Endothelial cell of umbilical vein (primary cell): Measurements from ENCODE around the gene DLG1. TPM values are rescaled to one million over a fixed set of nuclear protein-coding genes. Genes with fewer than 3 reads are reported as not detected.
"Not testable (repeated sequence)": the region's sequence is repeated elsewhere in the genome, so short reads cannot be mapped to it uniquely, and the experiment has no call there.

Source experiments
- BruUV-seq: library from RNA; stranded (reverse); fragments of 400-500 nt; replicated peaks from 2 replicates; lab custom pipeline; 2021; lab: Mats Ljungman, UMichigan
- CTCF ChIA-PET: fragments of 300-600, 350-600 bp; sonication (Branson Sonifier 250); formaldehyde crosslinking; loops from one replicate; lab custom pipeline; 2021; ENCODE audit warnings: antibody characterized with exemption, inconsistent platforms; lab: Charles Lee
- POLR2A ChIA-PET: fragments of 300-600, 350-600 bp; sonication (Branson Sonifier 250); formaldehyde crosslinking; loops from one replicate; lab custom pipeline; 2021; ENCODE audit warnings: antibody characterized with exemption, inconsistent platforms; lab: Charles Lee
- DNase-seq: peaks from one replicate; pipeline ENCODE4 v3.0.0-alpha.2; 2011; ENCODE audit warnings: low read depth, low spot score
- FAIRE-seq: peaks from 2 replicates; lab custom pipeline; 2011; peaks lifted over from hg19 to GRCh38; lab: Jason Lieb, UNC
- H2AFZ ChIP-seq: 2 replicates; pipeline ENCODE4 v1.6.0; 2012; ENCODE audit warnings: low read depth, low read length, control low read depth, inconsistent platforms
- H3K27ac ChIP-seq: 2 replicates; pipeline ENCODE4 v1.5.1; 2011; ENCODE audit warnings: low read depth, mild to moderate bottlenecking, control low read depth, low read length, moderate library complexity; ENCODE audit not compliant: insufficient read depth
- H3K27me3 ChIP-seq, 2 experiments: 2 replicates each; pipeline versions ENCODE4 v1.6.0 to v1.6.1; 2011; ENCODE audit warnings: low read length in 2 of 2, mixed read lengths in 1 of 2; ENCODE audit not compliant: control insufficient read depth in 2 of 2, insufficient read depth in 2 of 2
- H3K36me3 ChIP-seq, 2 experiments: 2 replicates in 1 of 2; 3 replicates in 1 of 2; pipeline ENCODE4 v1.5.1; 2011; ENCODE audit warnings: low read length in 2 of 2, mild to moderate bottlenecking in 1 of 2, moderate library complexity in 1 of 2; ENCODE audit not compliant: control insufficient read depth in 2 of 2, insufficient read depth in 2 of 2; ENCODE audit errors: extremely low read depth in 1 of 2
- H3K4me1 ChIP-seq: 3 replicates; pipeline ENCODE4 v1.5.1; 2011; ENCODE audit warnings: mild to moderate bottlenecking, low read length; ENCODE audit not compliant: control insufficient read depth, insufficient read depth; ENCODE audit errors: extremely low read depth
- H3K4me2 ChIP-seq: 2 replicates; pipeline ENCODE4 v1.6.1; 2011; ENCODE audit warnings: low read length, control low read depth, mixed read lengths; ENCODE audit not compliant: insufficient read depth
- H3K4me3 ChIP-seq, 3 experiments: fragments of 200-600 bp in 1 of 3; sonication (generic), shearing (Covaris generic) in 1 of 3; replicated peaks in 1 of 3; 2 replicates each; pipeline ENCODE4 v1.5.1; 2011 to 2016; ENCODE audit warnings: control low read depth in 3 of 3, low read length in 3 of 3, mild to moderate bottlenecking in 2 of 3, inconsistent platforms in 1 of 3, low read depth in 1 of 3, moderate library complexity in 1 of 3; ENCODE audit not compliant: insufficient read depth in 1 of 3
- H3K79me2 ChIP-seq: 2 replicates; pipeline ENCODE4 v1.6.0; 2012; ENCODE audit warnings: low read length, inconsistent platforms; ENCODE audit not compliant: control insufficient read depth, insufficient read depth
- H3K9ac ChIP-seq: replicated peaks from 2 replicates; pipeline ENCODE3; 2011; ENCODE audit warnings: low read length, control low read depth; ENCODE audit not compliant: insufficient read depth; ENCODE audit errors: extremely low read depth
- H3K9me1 ChIP-seq: replicated peaks from 3 replicates; pipeline ENCODE4 v1.6.0; 2011; ENCODE audit warnings: mild to moderate bottlenecking, low read length; ENCODE audit not compliant: control insufficient read depth, insufficient read depth; ENCODE audit errors: extremely low read depth
- H3K9me3 ChIP-seq: replicated peaks from 2 replicates; pipeline ENCODE4 v1.5.1; 2012; ENCODE audit warnings: low read length, inconsistent platforms; ENCODE audit not compliant: control insufficient read depth, insufficient read depth
- H4K20me1 ChIP-seq: replicated peaks from 2 replicates; pipeline ENCODE3; 2011; ENCODE audit warnings: mild to moderate bottlenecking, low read length; ENCODE audit not compliant: control insufficient read depth, insufficient read depth; ENCODE audit errors: extremely low read depth
- JUN ChIP-seq: IDR thresholded peaks from 2 replicates; pipeline ENCODE4 v1.6.1; 2011; ENCODE audit warnings: borderline replicate concordance, low read depth; ENCODE audit not compliant: insufficient read length, insufficient read depth
- MYC ChIP-seq: IDR thresholded peaks from one replicate; pipeline ENCODE4 v1.6.1; 2011; ENCODE audit warnings: mild to moderate bottlenecking, low read depth, low read length
- dilution Hi-C: fragments of 300-500 bp; cut with MboI; formaldehyde crosslinking; loops from one replicate; pipeline ENCODE4 v1.15.0; 2019; ENCODE audit warnings: low sequenced_read_pairs; ENCODE audit not compliant: extremely low pct_ligation_motif_present
- intact Hi-C: fragments of 100-400 bp; cut with micrococcal nuclease; formaldehyde crosslinking; loops from one replicate; pipeline ENCODE4 v1.10.0; 2022
- polyA plus RNA-seq, 4 experiments: library from polyadenylated mRNA; depleted of rRNA in 3 of 4; stranded (reverse) in 3 of 4; unstranded in 1 of 4; fragments of >200 nt; gene quantifications; 2 replicates each; pipeline versions ENCODE4 v1.2.1 to v1.2.3, GENCODE V29; 2011 to 2012; ENCODE audit warnings: missing spikeins in 1 of 4
- total RNA-seq: library from RNA; stranded (reverse); gene quantifications from 2 replicates; pipeline ENCODE4 v1.2.3, GENCODE V29; 2021
- TF ChIP-seq, protein P1 (sequence below): IDR thresholded peaks from 2 replicates; pipeline ENCODE4 v1.6.1; 2011; ENCODE audit not compliant: insufficient read depth, insufficient read length

Gene DLG1
- total and polyA plus RNA-seq, 2 donors (not counting 3 experiments of a cell fraction or from before 2014, with no cell fraction given): 26.5 to 80.1 TPM

DNA sequence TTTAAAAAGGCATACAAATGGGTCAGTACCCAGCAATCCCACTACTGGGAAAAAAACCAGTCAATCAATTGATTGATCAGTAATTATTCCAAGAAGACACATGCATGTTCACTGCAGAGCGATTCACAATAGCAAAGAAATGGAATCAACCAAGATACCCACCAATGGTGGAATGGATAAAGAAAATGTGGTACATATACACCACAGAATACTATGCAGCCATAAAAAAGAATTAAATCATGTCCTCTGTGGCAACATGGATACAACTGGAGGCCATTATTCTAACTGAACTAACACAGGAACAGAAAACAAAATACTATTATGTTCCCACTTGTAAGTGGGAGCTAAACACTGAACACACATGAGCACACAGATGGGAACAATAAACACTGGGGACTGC lies 103.1 kb downstream of the DLG1 start:
- Histone ChIP-seq H3K4me2 (no peak overlapping the region), H3K36me3 (no peaks in the 10 kb centered on the region), H2AFZ (no peak overlapping the region), H3K27me3 (no peaks in the 10 kb centered on the region), H3K4me3 (no peak overlapping the region), H3K79me2 (peaks cover 71% of the 10 kb centered on the region), H3K9me3 (no peaks in the 10 kb centered on the region), H3K9me1 (no peaks in the 10 kb centered on the region), H4K20me1 (peaks cover 4% of the 10 kb centered on the region), H3K4me1 (no peaks in the 10 kb centered on the region), H3K9ac (no peak overlapping the region), H3K27ac (no peak overlapping the region)
- TF ChIP-seq MYC: no peak
- no peak for TF ChIP-seq JUN
- TF ChIP-seq, protein P1, sequence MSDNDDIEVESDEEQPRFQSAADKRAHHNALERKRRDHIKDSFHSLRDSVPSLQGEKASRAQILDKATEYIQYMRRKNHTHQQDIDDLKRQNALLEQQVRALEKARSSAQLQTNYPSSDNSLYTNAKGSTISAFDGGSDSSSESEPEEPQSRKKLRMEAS: no peak
- ChIA-PET CTCF (interaction anchor here (0.9 to 1.2 kb wide), 2 partner anchors 8 to 12 kb away, joined by 3 read pairs; no protein-coding TSS in a partner anchor), POLR2A (no interaction called here)
- dilution Hi-C loops (no loop called here), intact Hi-C loops (no loop called here)
- DNase-seq (no peak), FAIRE-seq (no peak)
- no TSS peak for BruUV-seq

DNA sequence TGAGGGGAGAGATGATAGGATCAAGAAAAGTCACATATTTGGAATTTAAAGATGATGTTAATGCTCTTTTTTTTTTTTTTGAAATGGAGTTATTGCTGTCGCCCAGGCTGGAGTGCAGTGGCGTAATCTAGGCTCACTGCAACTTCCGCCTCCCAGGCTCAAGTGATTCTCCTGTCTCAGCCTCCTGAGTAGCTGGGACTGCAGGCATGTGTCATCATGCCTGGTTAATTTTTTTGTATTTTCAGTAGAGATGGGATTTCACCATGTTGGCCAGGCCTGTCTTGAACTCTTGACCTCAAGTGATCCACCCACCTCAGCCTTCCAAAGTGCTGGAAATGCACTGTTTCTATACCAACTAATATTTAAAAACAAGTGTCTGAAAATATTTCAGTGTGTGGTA lies 104.7 kb downstream of the DLG1 start:
- dilution Hi-C loops, H3K4me1 ChIP-seq, H3K4me2 ChIP-seq, BruUV-seq, H3K27me3 ChIP-seq, intact Hi-C loops, H4K20me1 ChIP-seq, H3K36me3 ChIP-seq, H2AFZ ChIP-seq, DNase-seq, H3K27ac ChIP-seq, CTCF ChIA-PET, H3K9ac ChIP-seq, H3K9me1 ChIP-seq, FAIRE-seq, POLR2A ChIA-PET, H3K9me3 ChIP-seq, H3K4me3 ChIP-seq: not testable (repeated sequence)
- H3K79me2 ChIP-seq: peaks cover 66% of the 10 kb centered on the region
